Fibroblast of skin of left quadriceps (primary cell): ENCODE results near the gene CABS1.

Source experiments
- DNase-seq, 2 experiments: peaks; one replicate each; pipeline ENCODE4 v3.0.0-alpha.2; 2013; ENCODE audit warnings: low read depth in 2 of 2

The CABS1 gene

DNA sequence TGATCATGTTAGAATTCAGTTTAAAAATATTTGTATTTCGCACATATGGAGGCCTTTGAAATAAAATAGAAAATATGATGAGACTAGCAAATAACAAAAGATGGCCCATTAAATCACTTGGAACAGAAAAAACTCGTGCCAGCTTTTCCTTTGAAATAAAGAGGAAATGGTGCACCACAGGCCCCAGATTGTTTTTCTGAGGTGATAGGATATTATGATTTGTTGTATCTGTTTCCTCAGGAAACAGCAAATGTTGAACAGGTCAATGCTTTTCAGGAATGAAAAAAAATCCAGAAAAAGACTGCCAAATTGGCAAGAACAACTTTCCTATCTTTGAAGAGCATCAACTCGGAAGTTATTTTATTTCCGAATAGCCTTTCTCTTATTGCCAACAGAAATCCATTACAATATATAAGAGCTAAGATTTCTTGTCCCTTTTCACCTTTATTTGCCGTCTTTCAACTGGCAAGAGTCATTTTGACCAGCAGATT is 48.0 kb downstream of the CABS1 start, which contains the start of gene SMR3B:
Gene SMR3B, plus strand, starts transcription at position 441 of the 491 bp plus-strand sequence. CDS start 1,380 bp downstream, outside the sequence.
- no peak for DNase-seq
